ENCODE measurements around the gene ZC3H7A. TPM values are rescaled to one million over a fixed set of nuclear protein-coding genes. Genes with fewer than 3 reads are reported as not detected.

ZC3H7A gene
- total and polyA plus RNA-seq, 9 of the 15 experiments (the other 6 are each of a cell fraction or from before 2014, with no cell fraction given), result 19.8 to 49.1 (median 28.2) TPM

Small RNAs within 50 kb of the gene (small RNA-seq; reads per million reads assigned to genes)
- gene RF00017, result not detected

Other genes starting within 250 kb of the ZC3H7A start
Only the 7 nearest of the 8 such genes appear.
- 1.4 and 2.4 TPM in 2 replicates for gene SNN, start 128.8 kb downstream of the ZC3H7A start, total RNA-seq (2014; rRNA removed)
- gene SNN, start 128.8 kb downstream of the ZC3H7A start, total RNA-seq (2014; rRNA removed; fragmentation: Illumina TruSeq; extraction: Trizol), result 1.5 and 1.6 TPM in 2 replicates
- gene SNN, start 128.8 kb downstream of the ZC3H7A start, total RNA-seq (2015; rRNA removed; fragmentation: Illumina TruSeq; extraction: Trizol), result 2.8 and 3.0 TPM in 2 replicates
- 2.0 and 2.9 TPM in 2 replicates for gene SNN, start 128.8 kb downstream of the ZC3H7A start, total RNA-seq (2021)
- gene SNN, start 128.8 kb downstream of the ZC3H7A start, polyA plus RNA-seq (2011; rRNA removed), result 2.2 and 2.3 TPM in 2 replicates
- gene SNN, start 128.8 kb downstream of the ZC3H7A start, polyA plus RNA-seq (2014; fragmentation: Illumina TruSeq; extraction: Trizol), result 1.9 and 2.6 TPM in 2 replicates
- gene SNN, start 128.8 kb downstream of the ZC3H7A start, polyA plus RNA-seq (2014; fragmentation: Nextera tagmentation; extraction: Ambion mirVana), result under 1 TPM; 0.07 to 0.22 TPM
- gene SNN, start 128.8 kb downstream of the ZC3H7A start, polyA plus RNA-seq (2014; rRNA removed), result 1.9 and 2.5 TPM in 2 replicates
- 26.2 and 32.9 TPM in 2 replicates for gene TXNDC11, start 54.4 kb downstream of the ZC3H7A start, total RNA-seq (2014; rRNA removed)
- 17.8 TPM in 2 replicates for gene TXNDC11, start 54.4 kb downstream of the ZC3H7A start, total RNA-seq (2014; rRNA removed; fragmentation: Illumina TruSeq; extraction: Trizol)
- gene TXNDC11, start 54.4 kb downstream of the ZC3H7A start, total RNA-seq (2015; rRNA removed; fragmentation: Illumina TruSeq; extraction: Trizol), result 28.2 and 28.6 TPM in 2 replicates
- 25.4 and 26.2 TPM in 2 replicates for gene TXNDC11, start 54.4 kb downstream of the ZC3H7A start, total RNA-seq (2021)
- gene TXNDC11, start 54.4 kb downstream of the ZC3H7A start, polyA plus RNA-seq (2011; rRNA removed), result 32.6 and 35.8 TPM in 2 replicates
- gene TXNDC11, start 54.4 kb downstream of the ZC3H7A start, polyA plus RNA-seq (2014; fragmentation: Illumina TruSeq; extraction: Trizol), result 27.7 and 29.2 TPM in 2 replicates
- 1 to 10 TPM in 1 of 2 experiments, under 1 TPM in 1; 0.66 to 2.3 TPM for gene TXNDC11, start 54.4 kb downstream of the ZC3H7A start, polyA plus RNA-seq (2014; fragmentation: Nextera tagmentation; extraction: Ambion mirVana)
- gene TXNDC11, start 54.4 kb downstream of the ZC3H7A start, polyA plus RNA-seq (2014; rRNA removed), result 22.2 and 32.3 TPM in 2 replicates
- gene RSL1D1, start 54.3 kb upstream of the ZC3H7A start, total RNA-seq (2014; rRNA removed), result 259 and 349 TPM in 2 replicates
- gene RSL1D1, start 54.3 kb upstream of the ZC3H7A start, total RNA-seq (2014; rRNA removed; fragmentation: Illumina TruSeq; extraction: Trizol), result 418 and 492 TPM in 2 replicates
- gene RSL1D1, start 54.3 kb upstream of the ZC3H7A start, total RNA-seq (2015; rRNA removed; fragmentation: Illumina TruSeq; extraction: Trizol), result 374 and 403 TPM in 2 replicates
- 254 and 259 TPM in 2 replicates for gene RSL1D1, start 54.3 kb upstream of the ZC3H7A start, total RNA-seq (2021)
- gene RSL1D1, start 54.3 kb upstream of the ZC3H7A start, polyA plus RNA-seq (2011; rRNA removed), result 169 and 299 TPM in 2 replicates
- gene RSL1D1, start 54.3 kb upstream of the ZC3H7A start, polyA plus RNA-seq (2014; fragmentation: Illumina TruSeq; extraction: Trizol), result 598 and 753 TPM in 2 replicates
- 100 to 1,000 TPM; 373 to 662 TPM for gene RSL1D1, start 54.3 kb upstream of the ZC3H7A start, polyA plus RNA-seq (2014; fragmentation: Nextera tagmentation; extraction: Ambion mirVana)
- 240 and 316 TPM in 2 replicates for gene RSL1D1, start 54.3 kb upstream of the ZC3H7A start, polyA plus RNA-seq (2014; rRNA removed)
- gene GSPT1, start 118.7 kb upstream of the ZC3H7A start, total RNA-seq (2014; rRNA removed), result 107 TPM in 2 replicates
- 151 and 161 TPM in 2 replicates for gene GSPT1, start 118.7 kb upstream of the ZC3H7A start, total RNA-seq (2014; rRNA removed; fragmentation: Illumina TruSeq; extraction: Trizol)
- gene GSPT1, start 118.7 kb upstream of the ZC3H7A start, total RNA-seq (2015; rRNA removed; fragmentation: Illumina TruSeq; extraction: Trizol), result 147 and 148 TPM in 2 replicates
- 210 and 219 TPM in 2 replicates for gene GSPT1, start 118.7 kb upstream of the ZC3H7A start, total RNA-seq (2021)
- gene GSPT1, start 118.7 kb upstream of the ZC3H7A start, polyA plus RNA-seq (2011; rRNA removed), result 126 and 162 TPM in 2 replicates
- 219 and 269 TPM in 2 replicates for gene GSPT1, start 118.7 kb upstream of the ZC3H7A start, polyA plus RNA-seq (2014; fragmentation: Illumina TruSeq; extraction: Trizol)
- 10 to 100 TPM; 63.8 to 75.0 TPM for gene GSPT1, start 118.7 kb upstream of the ZC3H7A start, polyA plus RNA-seq (2014; fragmentation: Nextera tagmentation; extraction: Ambion mirVana)
- 111 and 132 TPM in 2 replicates for gene GSPT1, start 118.7 kb upstream of the ZC3H7A start, polyA plus RNA-seq (2014; rRNA removed)
- 0.86 and 1.4 TPM in 2 replicates for gene NPIPB2, start 144.8 kb upstream of the ZC3H7A start, total RNA-seq (2014; rRNA removed)
- 1.8 and 1.9 TPM in 2 replicates for gene NPIPB2, start 144.8 kb upstream of the ZC3H7A start, total RNA-seq (2014; rRNA removed; fragmentation: Illumina TruSeq; extraction: Trizol)
- 2.9 and 3.4 TPM in 2 replicates for gene NPIPB2, start 144.8 kb upstream of the ZC3H7A start, total RNA-seq (2015; rRNA removed; fragmentation: Illumina TruSeq; extraction: Trizol)
- 2.9 and 4.1 TPM in 2 replicates for gene NPIPB2, start 144.8 kb upstream of the ZC3H7A start, total RNA-seq (2021)
- 1.0 and 1.9 TPM in 2 replicates for gene NPIPB2, start 144.8 kb upstream of the ZC3H7A start, polyA plus RNA-seq (2011; rRNA removed)
- gene NPIPB2, start 144.8 kb upstream of the ZC3H7A start, polyA plus RNA-seq (2014; fragmentation: Illumina TruSeq; extraction: Trizol), result 0.58 and 0.91 TPM in 2 replicates
- gene NPIPB2, start 144.8 kb upstream of the ZC3H7A start, polyA plus RNA-seq (2014; fragmentation: Nextera tagmentation; extraction: Ambion mirVana), result under 1 TPM in 1 of 2 experiments, not detected in 1; 0.21 TPM
- gene NPIPB2, start 144.8 kb upstream of the ZC3H7A start, polyA plus RNA-seq (2014; rRNA removed), result 1.9 and 3.6 TPM in 2 replicates
- not detected in 2 replicates for gene TNFRSF17, start 168.0 kb upstream of the ZC3H7A start, total RNA-seq (2014; rRNA removed)
- gene TNFRSF17, start 168.0 kb upstream of the ZC3H7A start, total RNA-seq (2014; rRNA removed; fragmentation: Illumina TruSeq; extraction: Trizol), result not detected in 2 replicates
- not detected in 2 replicates for gene TNFRSF17, start 168.0 kb upstream of the ZC3H7A start, total RNA-seq (2015; rRNA removed; fragmentation: Illumina TruSeq; extraction: Trizol)
- gene TNFRSF17, start 168.0 kb upstream of the ZC3H7A start, total RNA-seq (2021), result not detected in 2 replicates
- gene TNFRSF17, start 168.0 kb upstream of the ZC3H7A start, polyA plus RNA-seq (2011; rRNA removed), result not detected in 2 replicates
- gene TNFRSF17, start 168.0 kb upstream of the ZC3H7A start, polyA plus RNA-seq (2014; fragmentation: Illumina TruSeq; extraction: Trizol), result not detected in 2 replicates
- not detected for gene TNFRSF17, start 168.0 kb upstream of the ZC3H7A start, polyA plus RNA-seq (2014; fragmentation: Nextera tagmentation; extraction: Ambion mirVana)
- not detected in 2 replicates for gene TNFRSF17, start 168.0 kb upstream of the ZC3H7A start, polyA plus RNA-seq (2014; rRNA removed)
- gene SNX29, start 179.5 kb upstream of the ZC3H7A start, total RNA-seq (2014; rRNA removed), result 4.5 and 8.3 TPM in 2 replicates
- gene SNX29, start 179.5 kb upstream of the ZC3H7A start, total RNA-seq (2014; rRNA removed; fragmentation: Illumina TruSeq; extraction: Trizol), result 4.8 and 5.4 TPM in 2 replicates
- gene SNX29, start 179.5 kb upstream of the ZC3H7A start, total RNA-seq (2015; rRNA removed; fragmentation: Illumina TruSeq; extraction: Trizol), result 6.9 and 7.2 TPM in 2 replicates
- gene SNX29, start 179.5 kb upstream of the ZC3H7A start, total RNA-seq (2021), result 10.2 and 12.8 TPM in 2 replicates
- gene SNX29, start 179.5 kb upstream of the ZC3H7A start, polyA plus RNA-seq (2011; rRNA removed), result 4.8 and 6.5 TPM in 2 replicates
- gene SNX29, start 179.5 kb upstream of the ZC3H7A start, polyA plus RNA-seq (2014; fragmentation: Illumina TruSeq; extraction: Trizol), result 4.8 TPM in 2 replicates
- gene SNX29, start 179.5 kb upstream of the ZC3H7A start, polyA plus RNA-seq (2014; fragmentation: Nextera tagmentation; extraction: Ambion mirVana), result 1 to 10 TPM; 1.5 to 5.5 TPM
- gene SNX29, start 179.5 kb upstream of the ZC3H7A start, polyA plus RNA-seq (2014; rRNA removed), result 3.7 and 4.1 TPM in 2 replicates